ENCODE measurements around the gene TMEM223.

GRCh38 chr11:62804310-62805075 is 12.7 kb upstream of the TMEM223 start:
- no peak for TF ChIP-seq POLR2AphosphoS5 (IDR thresholded peaks at IDR 0.05)
- TF ChIP-seq, protein P1, sequence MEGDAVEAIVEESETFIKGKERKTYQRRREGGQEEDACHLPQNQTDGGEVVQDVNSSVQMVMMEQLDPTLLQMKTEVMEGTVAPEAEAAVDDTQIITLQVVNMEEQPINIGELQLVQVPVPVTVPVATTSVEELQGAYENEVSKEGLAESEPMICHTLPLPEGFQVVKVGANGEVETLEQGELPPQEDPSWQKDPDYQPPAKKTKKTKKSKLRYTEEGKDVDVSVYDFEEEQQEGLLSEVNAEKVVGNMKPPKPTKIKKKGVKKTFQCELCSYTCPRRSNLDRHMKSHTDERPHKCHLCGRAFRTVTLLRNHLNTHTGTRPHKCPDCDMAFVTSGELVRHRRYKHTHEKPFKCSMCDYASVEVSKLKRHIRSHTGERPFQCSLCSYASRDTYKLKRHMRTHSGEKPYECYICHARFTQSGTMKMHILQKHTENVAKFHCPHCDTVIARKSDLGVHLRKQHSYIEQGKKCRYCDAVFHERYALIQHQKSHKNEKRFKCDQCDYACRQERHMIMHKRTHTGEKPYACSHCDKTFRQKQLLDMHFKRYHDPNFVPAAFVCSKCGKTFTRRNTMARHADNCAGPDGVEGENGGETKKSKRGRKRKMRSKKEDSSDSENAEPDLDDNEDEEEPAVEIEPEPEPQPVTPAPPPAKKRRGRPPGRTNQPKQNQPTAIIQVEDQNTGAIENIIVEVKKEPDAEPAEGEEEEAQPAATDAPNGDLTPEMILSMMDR (IDR thresholded peaks at IDR 0.05): no peak
- TF ChIP-seq POLR2A (IDR thresholded peaks at IDR 0.05): no peak
